Activated naive CD4-positive, alpha-beta T cell treated with anti-CD3 and anti-CD28 coated beads, Interleukin-2, amount 50 U/mL, for 16 hours (primary cell): ENCODE measurements around the gene OR1I1.
"Not testable (repeated sequence)": the region's sequence is repeated elsewhere in the genome, so short reads cannot be mapped to it uniquely, and the experiment has no call there.

ENCODE experiments used
- DNase-seq: peaks from one replicate; pipeline ENCODE4 v3.0.0-alpha.2; 2020

Gene OR1I1

DNA sequence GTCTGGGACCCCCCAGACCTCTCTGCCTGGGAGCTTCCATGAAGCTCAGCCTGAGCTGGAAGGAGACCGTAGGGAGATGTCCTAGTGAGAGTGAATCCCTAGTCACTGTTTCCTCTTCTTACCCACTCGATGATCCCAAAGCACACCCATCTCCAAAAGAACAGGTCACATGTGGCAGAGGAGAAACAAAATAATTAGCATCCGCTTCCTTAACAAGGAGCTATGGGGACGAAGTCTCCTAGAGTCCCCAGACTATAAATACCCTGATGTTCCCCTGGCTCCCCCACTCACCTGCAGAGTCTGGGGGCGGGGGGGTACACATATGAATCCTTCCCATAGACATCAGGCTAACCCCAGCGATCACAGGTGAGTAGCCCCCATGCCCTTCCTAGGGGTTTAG is at the start of gene OR1I1:
OR1I1 (plus strand) TSS at position 301 of the 400 bp plus-strand sequence. CDS start 4,855 bp downstream, outside the sequence.
- DNase-seq = no peak

GRCh38 chr19:15035795-15036311 is 46.2 kb upstream of the OR1I1 start:
- no peak for DNase-seq

GRCh38 chr19:15037586-15037985 is 44.4 kb upstream of the OR1I1 start:
- no peak for DNase-seq

DNA sequence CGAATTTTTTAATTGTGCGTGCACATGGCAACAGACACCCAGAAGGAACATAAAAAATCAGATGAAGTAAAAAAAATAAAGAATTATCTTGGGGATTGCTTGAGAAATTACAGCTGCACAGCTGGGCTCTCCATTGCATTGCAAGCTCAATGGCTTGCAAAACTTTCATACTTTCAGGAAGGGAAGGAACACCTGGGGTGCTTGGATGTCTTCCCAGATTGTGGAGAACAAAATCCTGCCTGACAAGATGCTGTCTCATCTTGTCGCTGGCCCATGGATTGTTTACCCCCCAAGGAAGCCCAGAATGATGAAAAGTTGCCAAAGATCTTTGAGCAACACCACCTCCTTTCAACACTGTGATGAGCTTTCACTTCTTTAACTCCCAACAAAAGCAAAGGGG is 43.7 kb upstream of the OR1I1 start:
- no peak for DNase-seq

DNA sequence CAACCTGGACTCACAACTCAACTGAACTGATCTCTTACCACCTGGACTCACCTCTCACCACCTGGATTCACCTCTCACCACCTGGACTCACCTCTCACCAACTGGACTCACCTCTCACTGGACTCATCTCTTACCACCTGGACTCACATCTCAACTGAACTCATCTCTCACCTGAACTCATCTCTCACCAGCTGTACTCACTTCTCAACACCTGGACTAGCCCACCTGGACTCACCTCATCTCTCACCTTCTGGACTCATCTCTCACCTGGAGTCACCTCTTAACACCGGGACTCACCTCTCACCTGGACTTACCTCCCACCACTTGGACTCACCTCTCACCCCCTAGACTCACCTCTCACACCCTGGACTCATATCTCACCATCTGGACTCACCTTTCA is 40.0 kb upstream of the OR1I1 start:
- DNase-seq = no peak

DNA sequence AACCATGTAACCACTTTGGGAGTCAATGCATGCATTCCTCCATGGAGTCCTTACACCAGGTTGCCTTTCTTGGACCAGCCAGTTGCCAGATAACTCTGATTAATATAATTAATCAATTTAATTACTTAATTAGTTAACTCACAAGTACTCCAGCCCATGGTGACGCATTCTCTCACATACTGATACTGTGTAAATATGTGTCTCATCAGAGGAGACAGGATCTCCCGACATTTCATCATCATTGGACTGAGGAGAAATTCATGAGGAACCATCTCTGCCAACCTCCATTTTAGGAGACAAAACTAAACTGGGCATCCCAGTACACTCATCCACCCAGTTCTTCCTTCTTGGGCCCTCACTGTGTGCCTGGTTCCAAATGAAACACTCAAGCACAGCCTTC is 39.2 kb upstream of the OR1I1 start:
- no peak for DNase-seq

- DNase-seq = no peak
Observed at GRCh38 chr19:15045506-15045905, 36.5 kb upstream of the OR1I1 start.

DNA sequence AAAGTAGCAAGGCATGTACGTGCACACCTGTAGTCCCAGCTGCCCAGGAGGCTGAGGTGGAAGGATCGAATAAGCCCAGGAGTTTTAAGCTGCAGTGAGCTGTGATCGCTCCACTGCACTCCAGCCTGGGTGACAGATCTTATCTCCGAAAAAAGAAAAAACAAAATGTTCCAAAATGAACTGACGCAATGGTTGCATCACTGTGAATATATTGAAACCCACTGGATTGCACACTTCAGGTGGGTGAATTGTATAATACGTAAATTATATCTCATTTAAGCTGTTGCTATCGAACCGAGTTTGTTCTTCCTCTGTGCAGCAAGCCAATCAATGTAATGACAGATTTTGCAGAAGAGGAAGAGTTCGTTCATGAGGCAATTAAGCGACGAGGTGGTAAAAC is 34.3 kb upstream of the OR1I1 start:
- no peak for DNase-seq

DNA sequence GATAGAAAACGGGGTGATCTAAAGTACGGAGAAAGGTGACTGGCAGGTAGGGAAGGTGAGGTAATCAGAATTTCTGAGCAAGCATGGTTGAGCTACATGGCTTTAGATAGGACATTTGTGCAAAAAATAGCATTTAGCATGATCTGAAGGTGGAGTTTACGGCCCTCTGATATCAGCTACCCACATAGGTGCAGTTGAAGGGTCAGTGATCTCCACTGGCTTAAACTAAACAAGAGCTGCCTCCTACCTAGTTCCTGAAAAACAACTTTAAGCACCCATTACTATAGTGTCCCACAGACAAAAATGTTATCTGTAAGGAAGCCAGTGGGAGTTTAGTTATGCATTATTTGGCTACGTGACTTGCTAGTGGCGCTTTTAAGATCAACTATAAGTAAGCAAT is 33.9 kb upstream of the OR1I1 start:
- no peak for DNase-seq

- no peak for DNase-seq
Observed at GRCh38 chr19:15048885-15049541, 33.0 kb upstream of the OR1I1 start, which contains the start of gene CASP14. Gene CASP14 (plus strand): TSS chr19:15049480. CDS start chr19:15052252, 2,772 bp downstream.

DNA sequence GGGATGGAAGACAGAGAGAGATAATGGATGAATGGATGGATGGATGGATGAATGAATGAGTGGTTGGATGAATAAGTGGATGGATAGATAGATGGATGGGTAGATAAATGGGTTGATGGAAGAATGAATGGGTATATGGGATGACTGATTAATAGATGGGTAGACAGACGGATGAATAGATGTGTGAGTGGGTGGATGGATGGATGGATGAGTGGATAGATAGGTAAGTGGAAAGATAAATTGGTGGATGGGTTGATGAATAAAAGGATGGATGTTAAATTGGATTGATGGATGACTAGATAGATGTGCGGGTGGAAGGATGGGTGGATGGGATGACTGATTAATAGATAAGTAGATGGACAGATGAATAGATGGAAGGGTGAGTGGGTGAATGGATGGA is 31.4 kb upstream of the OR1I1 start:
- no peak for DNase-seq

GRCh38 chr19:15062036-15062435 is 20.0 kb upstream of the OR1I1 start:
- no peak for DNase-seq

DNA sequence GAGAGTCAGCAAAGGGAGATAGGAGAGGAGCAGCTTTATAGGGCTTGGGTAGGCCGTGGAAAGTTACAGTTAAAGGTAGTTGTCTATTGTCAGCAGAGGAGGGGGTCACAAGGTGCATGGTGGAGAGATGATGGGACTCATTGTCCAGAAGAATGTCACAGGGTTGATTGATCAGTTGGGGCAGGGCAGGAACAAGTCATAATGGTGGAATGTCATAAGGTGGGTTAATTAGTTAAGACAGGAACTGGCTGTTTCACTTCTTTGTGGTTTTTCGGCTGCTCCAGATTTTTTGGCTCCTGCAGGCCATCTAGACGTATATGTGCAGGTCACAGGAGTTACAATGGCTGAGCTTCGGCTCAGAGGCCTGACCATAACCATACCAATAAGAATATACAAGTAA is 11.6 kb upstream of the OR1I1 start:
- DNase-seq = not testable (repeated sequence)

DNA sequence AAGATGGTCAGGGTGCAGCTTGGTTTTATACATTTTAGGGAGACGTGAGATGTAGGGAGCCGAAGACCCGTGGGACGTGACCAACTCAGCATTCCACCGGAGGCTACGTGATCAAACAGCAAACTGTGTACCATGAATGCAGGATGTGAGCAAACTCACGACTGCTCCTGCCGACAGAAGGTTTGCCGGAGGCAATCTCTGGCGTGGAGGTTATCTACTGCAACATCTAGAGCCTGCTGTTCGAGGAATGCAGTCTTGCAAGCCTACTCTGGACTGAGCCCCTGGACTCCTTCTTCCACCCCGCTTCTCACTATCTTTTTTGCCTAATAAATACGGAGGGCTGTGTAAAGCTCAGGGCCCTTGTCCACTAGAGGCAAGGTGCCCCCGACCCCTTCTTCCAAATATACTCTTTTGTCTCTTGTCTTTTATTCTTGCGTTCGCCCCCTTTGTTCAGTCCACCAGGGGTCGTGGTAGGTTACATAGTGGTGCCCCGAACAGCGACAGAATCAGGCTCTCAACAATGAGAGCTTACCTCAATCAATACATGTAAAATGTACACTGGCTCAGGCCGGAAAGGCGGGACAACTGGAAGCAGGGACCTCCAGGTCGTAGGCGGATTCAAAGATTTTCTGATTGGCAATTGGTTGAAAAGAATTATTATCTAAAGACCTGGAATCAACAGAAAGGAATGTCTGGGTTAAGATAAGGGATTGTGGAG is 8.9 kb upstream of the OR1I1 start:
- no peak for DNase-seq

DNA sequence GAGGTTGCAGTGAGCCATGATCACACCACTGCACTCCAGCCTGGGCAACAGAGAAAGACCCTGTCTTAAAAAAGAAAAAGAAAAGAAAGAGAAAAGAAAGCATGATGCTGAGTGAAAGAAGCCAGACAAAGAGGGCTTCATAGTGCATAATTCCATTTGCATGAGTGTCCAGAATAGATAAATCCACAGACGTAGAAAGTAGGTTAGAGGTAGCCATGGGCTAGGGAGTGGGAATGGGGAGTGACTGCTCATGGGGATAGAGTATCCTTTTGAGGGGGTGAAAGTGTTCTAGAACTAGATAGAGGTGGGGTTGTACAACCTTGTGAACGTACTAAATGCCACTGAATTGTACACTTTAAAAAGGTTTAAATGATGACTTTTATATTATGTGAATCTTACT is 7.6 kb upstream of the OR1I1 start:
- DNase-seq = no peak

- DNase-seq = no peak
Observed at GRCh38 chr19:15075806-15076205, 6.2 kb upstream of the OR1I1 start.

DNA sequence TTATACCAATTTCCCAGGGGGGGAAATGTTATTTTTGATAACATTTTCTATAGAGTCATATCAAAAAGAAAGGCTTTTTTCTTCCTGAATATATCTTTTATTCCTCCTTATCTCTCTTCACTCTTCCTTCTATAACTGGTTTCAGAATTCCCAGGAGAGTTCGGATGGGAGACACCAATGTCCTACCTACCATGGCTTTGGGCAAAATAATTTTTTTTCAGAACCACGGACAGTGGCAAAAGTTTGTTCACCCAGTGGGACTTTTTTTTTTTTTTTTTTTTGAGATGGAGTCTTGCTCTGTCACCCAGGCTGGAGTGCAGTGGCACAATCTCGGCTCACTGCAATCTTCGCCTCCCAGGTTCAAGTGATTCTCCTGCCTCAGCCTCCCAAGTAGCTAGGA is 2.0 kb upstream of the OR1I1 start:
- not testable (repeated sequence) for DNase-seq

DNA sequence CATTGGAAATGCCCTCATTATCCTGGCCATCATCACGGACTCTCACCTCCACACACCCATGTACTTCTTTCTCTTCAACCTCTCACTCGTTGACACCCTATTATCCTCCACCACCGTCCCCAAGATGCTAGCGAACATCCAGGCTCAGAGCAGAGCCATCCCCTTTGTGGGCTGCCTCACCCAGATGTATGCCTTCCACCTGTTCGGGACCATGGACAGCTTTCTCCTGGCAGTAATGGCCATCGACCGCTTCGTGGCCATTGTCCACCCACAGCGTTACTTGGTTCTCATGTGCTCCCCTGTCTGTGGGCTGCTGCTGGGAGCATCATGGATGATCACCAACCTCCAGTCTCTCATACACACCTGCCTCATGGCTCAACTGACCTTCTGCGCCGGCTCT is 5.2 kb downstream of the OR1I1 start:
- no peak for DNase-seq

DNA sequence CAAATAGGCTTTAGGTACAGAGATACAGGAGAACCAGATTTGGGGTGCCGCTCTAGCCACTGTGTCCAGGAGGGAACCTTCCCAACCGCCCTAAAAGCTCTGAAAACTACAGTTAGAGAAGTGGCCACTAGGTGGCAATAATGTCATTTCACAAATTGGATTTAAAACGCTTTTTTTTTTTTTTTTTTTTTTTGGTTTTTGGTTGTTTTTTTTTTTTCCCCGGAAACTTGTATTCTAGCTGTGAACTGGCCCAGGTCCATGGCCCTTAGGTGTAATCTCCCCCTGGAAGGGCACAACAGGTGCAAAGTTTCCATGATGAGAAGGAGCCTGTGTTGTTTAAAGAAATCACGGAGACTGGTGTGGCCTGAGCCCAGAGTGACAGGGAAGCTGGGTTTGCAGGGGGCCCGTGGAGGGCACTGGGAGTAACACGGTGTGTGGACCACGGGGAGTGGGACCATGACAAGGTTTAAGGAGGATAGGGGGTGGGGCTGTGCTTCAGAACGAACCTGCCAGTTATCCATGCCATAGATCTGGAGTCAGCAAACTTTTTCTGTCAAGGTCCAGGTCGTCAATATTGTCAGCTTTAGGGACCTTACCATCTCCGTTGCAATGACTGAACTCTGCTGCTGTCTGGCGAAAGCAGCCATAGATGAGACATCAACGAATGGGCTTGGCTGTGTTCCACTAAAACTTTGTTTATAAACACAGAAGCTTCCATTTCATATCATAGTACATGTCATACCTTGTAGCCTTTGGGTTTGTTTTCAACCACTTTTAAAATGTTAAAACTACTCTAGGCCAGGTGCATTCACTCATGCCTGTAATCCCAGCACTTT is 10.1 kb downstream of the OR1I1 start:
- no peak for DNase-seq

- no peak for DNase-seq
Observed at GRCh38 chr19:15093001-15093400, 11.0 kb downstream of the OR1I1 start.

GRCh38 chr19:15096223-15096622 is 14.2 kb downstream of the OR1I1 start:
- DNase-seq = no peak

DNA sequence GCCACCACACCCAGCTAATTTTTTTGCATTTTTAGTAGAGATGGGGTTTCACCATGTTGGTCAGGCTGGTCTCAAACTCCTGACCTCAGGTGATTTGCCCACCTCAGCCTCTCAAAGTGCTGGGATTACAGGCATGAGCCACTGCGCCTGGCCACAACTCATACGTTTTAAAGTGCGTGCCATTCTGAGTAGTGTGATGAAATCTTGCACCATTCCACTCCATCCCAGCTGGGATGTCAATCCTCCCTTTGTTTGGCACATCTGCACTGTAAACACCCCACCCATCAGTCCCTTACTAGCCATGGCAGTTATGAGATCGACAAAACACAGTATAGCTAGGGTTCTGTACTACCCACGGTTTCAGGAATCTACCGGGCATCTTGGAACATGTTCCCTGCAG is 16.0 kb downstream of the OR1I1 start:
- not testable (repeated sequence) for DNase-seq

- no peak for DNase-seq
Observed at GRCh38 chr19:15098460-15098859, 16.4 kb downstream of the OR1I1 start.
